ENCODE results near the gene PAX5. TPM values are rescaled to one million over a fixed set of nuclear protein-coding genes. Genes with fewer than 3 reads are reported as not detected.

The PAX5 gene
- under 0.01 TPM in 1 of 2 replicates, not detected in the other for total RNA-seq

DNA sequence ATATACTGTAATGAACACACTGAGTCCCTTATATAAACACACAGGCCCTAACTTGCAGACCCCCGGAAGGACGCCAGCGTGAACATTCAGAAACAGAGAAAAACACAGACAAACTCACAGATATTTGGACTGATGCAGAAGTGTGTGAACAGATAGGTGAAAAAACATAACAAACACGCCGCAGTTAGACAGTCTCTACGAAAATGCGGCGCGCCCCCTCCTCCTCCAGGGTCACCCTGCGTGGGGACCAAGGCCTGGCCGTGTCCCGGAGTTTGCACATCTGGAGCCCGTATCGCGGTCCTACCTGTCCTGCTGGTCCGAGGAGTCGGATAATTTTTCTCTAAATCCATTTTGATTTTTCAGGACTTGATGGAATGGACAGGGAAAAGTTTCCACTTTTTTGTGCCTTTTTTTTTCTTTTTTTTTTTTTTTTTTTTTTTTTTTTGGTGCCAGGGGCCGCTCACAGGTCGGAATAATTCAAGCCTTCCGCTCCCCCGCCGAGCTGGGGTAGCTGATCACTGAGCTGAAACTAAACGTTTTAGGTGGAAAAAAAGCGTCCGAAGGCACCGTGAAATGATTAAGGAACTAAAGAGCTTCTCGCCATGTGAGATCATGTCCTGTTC, at the start of gene PAX5:
Gene PAX5 (minus strand): TSS at position 587 of the 623 bp plus-strand sequence. CDS start 237 bp downstream, at position 350.

Other genes with a start within 250 kb of the PAX5 start
- gene ZCCHC7, start 86.3 kb upstream of the PAX5 start, total RNA-seq, result 15.4 and 26.4 TPM in 2 replicates